ENCODE data around the gene SETSIP.

DNA sequence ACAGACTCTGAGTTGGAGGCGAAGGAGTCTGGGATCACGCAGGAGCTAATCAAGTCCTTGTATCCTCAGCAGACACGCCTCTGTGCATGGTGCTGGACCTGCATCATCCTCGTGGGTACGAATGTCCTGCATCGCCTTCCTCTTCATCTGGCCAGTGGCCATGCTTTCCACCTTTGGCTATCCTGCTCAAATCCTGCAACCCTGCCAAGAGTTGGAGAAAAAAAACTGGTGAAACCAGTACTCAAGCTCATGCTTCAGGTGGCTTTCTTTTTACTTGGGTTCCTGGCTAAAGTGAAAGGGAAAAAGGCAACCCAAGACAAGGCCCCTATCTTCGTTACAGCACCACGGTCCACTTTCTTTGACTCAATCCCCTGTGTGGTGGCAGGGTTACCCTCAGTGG lies 8.9 kb downstream of the SETSIP start:
- TF ChIP-seq CTCF (conservative IDR thresholded peaks at IDR 0.05) (no peak), EZH2 (IDR thresholded peaks at IDR 0.05; ENCODE audit: low read depth) (no peak)

All from PC-9 (cell line).